Liver (tissue), 9 donors: ENCODE data around the gene GPD2. TPM values are rescaled to one million over a fixed set of nuclear protein-coding genes. Genes with fewer than 3 reads are reported as not detected.

Source experiments
- DNase-seq: peaks from one replicate; pipeline ENCODE4 v3.0.0-alpha.2; 2017; ENCODE audit warnings: low spot score
- H3K27ac ChIP-seq, 2 donors: one replicate each; pipeline ENCODE4 v1.7.0; 2013; ENCODE audit warnings: inconsistent platforms in 2 of 2, low read length in 2 of 2, control low read depth in 1 of 2, low read depth in 1 of 2, mild to moderate bottlenecking in 1 of 2
- H3K27me3 ChIP-seq, 4 donors: one replicate each; pipeline versions ENCODE4 v1.6.1 to v1.7.0; 2013; ENCODE audit warnings: low read length in 3 of 4, inconsistent platforms in 1 of 4, mild to moderate bottlenecking in 1 of 4, moderate library complexity in 1 of 4; ENCODE audit not compliant: control insufficient read depth in 4 of 4, insufficient read depth in 4 of 4
- H3K36me3 ChIP-seq, 4 donors: one replicate each; pipeline versions ENCODE4 v1.6.1 to v1.7.0; 2013; ENCODE audit warnings: low read length in 3 of 4, mild to moderate bottlenecking in 3 of 4, low read depth in 1 of 4, moderate library complexity in 1 of 4; ENCODE audit not compliant: control insufficient read depth in 4 of 4, insufficient read depth in 3 of 4
- H3K4me1 ChIP-seq, 4 donors: one replicate each; pipeline versions ENCODE4 v1.6.1 to v1.7.0; 2013; ENCODE audit warnings: low read length in 3 of 4, mild to moderate bottlenecking in 3 of 4, moderate library complexity in 1 of 4; ENCODE audit not compliant: control insufficient read depth in 4 of 4, insufficient read depth in 4 of 4
- H3K4me3 ChIP-seq, 3 donors: one replicate each; pipeline versions ENCODE4 v1.6.1 to v1.7.0; 2013; ENCODE audit warnings: low read length in 3 of 3, control low read depth in 1 of 3, low read depth in 1 of 3, mild to moderate bottlenecking in 1 of 3
- H3K9ac ChIP-seq, 2 donors: one replicate each; pipeline ENCODE4 v1.7.0; 2013; ENCODE audit warnings: low read length in 2 of 2, mild to moderate bottlenecking in 2 of 2, moderate library complexity in 2 of 2, control low read depth in 1 of 2, low read depth in 1 of 2
- H3K9me3 ChIP-seq, 4 donors: one replicate each; pipeline versions ENCODE4 v1.6.1 to v1.7.0; 2013; ENCODE audit warnings: low read length in 3 of 4; ENCODE audit not compliant: control insufficient read depth in 4 of 4
- CTCF ChIP-seq: fragments of 150-350 bp; IDR thresholded peaks from 2 replicates; pipeline ENCODE4 v1.5.1; 2017; ENCODE audit warnings: improper control_type of control experiment, low read depth, low read length; ENCODE audit not compliant: missing input control
- EGR1 ChIP-seq, 2 donors: IDR thresholded peaks; 2 replicates each; pipeline ENCODE4 v1.6.1; 2016 to 2018; ENCODE audit warnings: antibody characterized with exemption in 2 of 2, low read depth in 2 of 2
- FOXA1 ChIP-seq: IDR thresholded peaks from 2 replicates; pipeline ENCODE4 v1.6.1; 2016; ENCODE audit warnings: antibody characterized with exemption
- FOXA2 ChIP-seq: IDR thresholded peaks from 2 replicates; pipeline ENCODE4 v1.6.1; 2016; ENCODE audit warnings: antibody characterized with exemption
- HNF4G ChIP-seq: IDR thresholded peaks from 2 replicates; pipeline ENCODE4 v1.6.1; 2016; ENCODE audit warnings: antibody characterized with exemption
- JUND ChIP-seq, 2 donors: IDR thresholded peaks; 2 replicates each; pipeline ENCODE4 v1.6.1; 2016; ENCODE audit warnings: antibody characterized with exemption in 2 of 2
- SP1 ChIP-seq: IDR thresholded peaks from 2 replicates; pipeline ENCODE4 v1.6.1; 2018; ENCODE audit warnings: antibody characterized with exemption, mild to moderate bottlenecking
- TAF1 ChIP-seq: conservative IDR thresholded peaks from 2 replicates; pipeline ENCODE4 v1.6.1; 2016; ENCODE audit warnings: antibody characterized with exemption, mild to moderate bottlenecking
- WGBS: extraction: QIAGEN DNeasy Blood & Tissue Kit; methylation state at CpG from one replicate; pipeline ENCODE4 v1.1.7; 2013; 5-methylcytosine and 5-hydroxymethylcytosine counted together
- polyA plus RNA-seq, 2 donors: library from polyadenylated mRNA; stranded (reverse) in 1 of 2; unstranded in 1 of 2; fragments of 200-250 nt in 1 of 2; fragments of >200 nt in 1 of 2; fragmentation: Nextera tagmentation in 1 of 2; extraction: Ambion mirVana in 1 of 2; gene quantifications; one replicate each; pipeline versions ENCODE4 v1.2.1 to v1.2.3, GENCODE V29; 2013 to 2015
- total RNA-seq, 2 donors: library from RNA; depleted of rRNA; stranded (reverse); fragments of >200 nt; gene quantifications; one replicate each; pipeline ENCODE4 v1.2.3, GENCODE V29; 2014
- TF ChIP-seq, protein P1 (sequence below): IDR thresholded peaks from 2 replicates; pipeline ENCODE4 v1.6.1; 2016; ENCODE audit warnings: antibody characterized with exemption
- TF ChIP-seq, protein P2 (sequence below): IDR thresholded peaks from 2 replicates; pipeline ENCODE4 v1.6.1; 2016; ENCODE audit warnings: antibody characterized with exemption, mild to moderate bottlenecking
- donor health status: healthy.
- donor health status: healthy.
- donor health status: healthy.
- donor health status: healthy.
- donor health status: healthy.

GPD2 gene
- total and polyA plus RNA-seq, 4 donors = 1.4 to 14.3 (median 6.1) TPM

- no peak overlapping the region for H3K9ac ChIP-seq
- H3K27me3 ChIP-seq = no peaks in the 10 kb centered on the region
- no peaks in the 10 kb centered on the region for H3K4me1 ChIP-seq
- TF ChIP-seq, protein P1, sequence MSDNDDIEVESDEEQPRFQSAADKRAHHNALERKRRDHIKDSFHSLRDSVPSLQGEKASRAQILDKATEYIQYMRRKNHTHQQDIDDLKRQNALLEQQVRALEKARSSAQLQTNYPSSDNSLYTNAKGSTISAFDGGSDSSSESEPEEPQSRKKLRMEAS = no peak
- peaks cover 0 to 3% (median 1%) of the 10 kb centered on the region in 4 donors for H3K36me3 ChIP-seq
- no peak overlapping the region for H3K4me3 ChIP-seq
- DNase-seq = no peak
- H3K9me3 ChIP-seq = no peaks in the 10 kb centered on the region
- H3K27ac ChIP-seq = no peak overlapping the region
Measured at GRCh38 chr2:156580501-156580900, 144.3 kb downstream of the GPD2 start.

- TF ChIP-seq SP1 (no peak), HNF4G (no peak), CTCF (no peak), EGR1 (IDR thresholded peaks at IDR 0.05; ENCODE audit: low read depth in 2 of 2) (no peak), JUND (IDR thresholded peaks at IDR 0.05) (no peak), FOXA2 (no peak), TAF1 (no peak)
- TF ChIP-seq, protein P2, sequence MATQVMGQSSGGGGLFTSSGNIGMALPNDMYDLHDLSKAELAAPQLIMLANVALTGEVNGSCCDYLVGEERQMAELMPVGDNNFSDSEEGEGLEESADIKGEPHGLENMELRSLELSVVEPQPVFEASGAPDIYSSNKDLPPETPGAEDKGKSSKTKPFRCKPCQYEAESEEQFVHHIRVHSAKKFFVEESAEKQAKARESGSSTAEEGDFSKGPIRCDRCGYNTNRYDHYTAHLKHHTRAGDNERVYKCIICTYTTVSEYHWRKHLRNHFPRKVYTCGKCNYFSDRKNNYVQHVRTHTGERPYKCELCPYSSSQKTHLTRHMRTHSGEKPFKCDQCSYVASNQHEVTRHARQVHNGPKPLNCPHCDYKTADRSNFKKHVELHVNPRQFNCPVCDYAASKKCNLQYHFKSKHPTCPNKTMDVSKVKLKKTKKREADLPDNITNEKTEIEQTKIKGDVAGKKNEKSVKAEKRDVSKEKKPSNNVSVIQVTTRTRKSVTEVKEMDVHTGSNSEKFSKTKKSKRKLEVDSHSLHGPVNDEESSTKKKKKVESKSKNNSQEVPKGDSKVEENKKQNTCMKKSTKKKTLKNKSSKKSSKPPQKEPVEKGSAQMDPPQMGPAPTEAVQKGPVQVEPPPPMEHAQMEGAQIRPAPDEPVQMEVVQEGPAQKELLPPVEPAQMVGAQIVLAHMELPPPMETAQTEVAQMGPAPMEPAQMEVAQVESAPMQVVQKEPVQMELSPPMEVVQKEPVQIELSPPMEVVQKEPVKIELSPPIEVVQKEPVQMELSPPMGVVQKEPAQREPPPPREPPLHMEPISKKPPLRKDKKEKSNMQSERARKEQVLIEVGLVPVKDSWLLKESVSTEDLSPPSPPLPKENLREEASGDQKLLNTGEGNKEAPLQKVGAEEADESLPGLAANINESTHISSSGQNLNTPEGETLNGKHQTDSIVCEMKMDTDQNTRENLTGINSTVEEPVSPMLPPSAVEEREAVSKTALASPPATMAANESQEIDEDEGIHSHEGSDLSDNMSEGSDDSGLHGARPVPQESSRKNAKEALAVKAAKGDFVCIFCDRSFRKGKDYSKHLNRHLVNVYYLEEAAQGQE = no peak
- TF ChIP-seq, protein P1 = no peak
- H3K4me1 ChIP-seq = no peaks in the 10 kb centered on the region
- peaks cover 0 to 3% (median 1%) of the 10 kb centered on the region in 4 donors for H3K36me3 ChIP-seq
- no peaks in the 10 kb centered on the region for H3K9me3 ChIP-seq
- 74% methylated on average over 2 of the region's 2 CpGs for WGBS
- DNase-seq = no peak
- no peak overlapping the region for H3K9ac ChIP-seq
- H3K27me3 ChIP-seq = no peaks in the 10 kb centered on the region
- H3K27ac ChIP-seq = no peak overlapping the region
- no peak overlapping the region for H3K4me3 ChIP-seq
Measured at GRCh38 chr2:156581280-156581679, 145.1 kb downstream of the GPD2 start.

GRCh38 chr2:156585457-156585856, 149.3 kb downstream of the GPD2 start:
- TF ChIP-seq FOXA1 (no peak), HNF4G (no peak), EGR1 (IDR thresholded peaks at IDR 0.05; ENCODE audit: low read depth in 2 of 2) (no peak)
- no peak for DNase-seq
- Histone ChIP-seq H3K4me1 (no peaks in the 10 kb centered on the region), H3K27me3 (no peaks in the 10 kb centered on the region), H3K9me3 (no peaks in the 10 kb centered on the region), H3K4me3 (no peak overlapping the region), H3K27ac (no peak overlapping the region), H3K36me3 (peaks cover 0 to 3% (median 0%) of the 10 kb centered on the region in 4 donors), H3K9ac (no peak overlapping the region)
- 97% methylated on average over 1 of the region's 1 CpG for WGBS
